Measurements from ENCODE around the gene PLRG1.
A peak's percentile ranks its signal among the peaks of the same experiment; 100 is the strongest.
"Not testable (repeated sequence)": the region's sequence is repeated elsewhere in the genome, so short reads cannot be mapped to it uniquely, and the experiment has no call there.

The PLRG1 gene

GRCh38 chr4:154549894-154550790 lies at the start of gene PLRG1:
PLRG1 (minus strand) TSS chr4:154550400; CDS start chr4:154550308, 92 bp downstream.
- DNase-seq, result peak; percentile 93

GRCh38 chr4:154597798-154598774 lies 47.9 kb upstream of the PLRG1 start:
- no peak for DNase-seq

- not testable (repeated sequence) for DNase-seq
Measured at GRCh38 chr4:154597281-154597680, 47.1 kb upstream of the PLRG1 start.

- no peak for DNase-seq
Measured at GRCh38 chr4:154595807-154596206, 45.6 kb upstream of the PLRG1 start.

- DNase-seq, result not testable (repeated sequence)
Measured at GRCh38 chr4:154594343-154594742, 44.1 kb upstream of the PLRG1 start.

- DNase-seq, result no peak
Measured at GRCh38 chr4:154593868-154594267, 43.7 kb upstream of the PLRG1 start.

GRCh38 chr4:154591890-154592289 lies 41.7 kb upstream of the PLRG1 start:
- DNase-seq, result no peak

- DNase-seq, result no peak
Measured at GRCh38 chr4:154590329-154591006, 40.3 kb upstream of the PLRG1 start, which contains the start of gene FGA. FGA (minus strand) TSS chr4:154590742; CDS start chr4:154590687, 55 bp downstream.

GRCh38 chr4:154589296-154590197 lies 39.3 kb upstream of the PLRG1 start:
- DNase-seq, result no peak

GRCh38 chr4:154588198-154588597 lies 38.0 kb upstream of the PLRG1 start:
- DNase-seq, result no peak

- no peak for DNase-seq
Measured at GRCh38 chr4:154586296-154587033, 36.3 kb upstream of the PLRG1 start.

GRCh38 chr4:154585369-154586018 lies 35.3 kb upstream of the PLRG1 start:
- DNase-seq, result no peak

GRCh38 chr4:154584259-154584658 lies 34.1 kb upstream of the PLRG1 start:
- DNase-seq, result no peak

- DNase-seq, result no peak
Measured at GRCh38 chr4:154583677-154584076, 33.5 kb upstream of the PLRG1 start.

- DNase-seq, result no peak
Measured at GRCh38 chr4:154583230-154583629, 33.0 kb upstream of the PLRG1 start.

GRCh38 chr4:154582723-154583122 lies 32.5 kb upstream of the PLRG1 start:
- no peak for DNase-seq

GRCh38 chr4:154579927-154580326 lies 29.7 kb upstream of the PLRG1 start:
- no peak for DNase-seq

GRCh38 chr4:154578919-154579318 lies 28.7 kb upstream of the PLRG1 start:
- DNase-seq, result no peak

GRCh38 chr4:154577324-154577723 lies 27.1 kb upstream of the PLRG1 start:
- DNase-seq, result no peak

- DNase-seq, result no peak
Measured at GRCh38 chr4:154574311-154574710, 24.1 kb upstream of the PLRG1 start.
